Measurements from ENCODE around the gene PDCD1.

DNA sequence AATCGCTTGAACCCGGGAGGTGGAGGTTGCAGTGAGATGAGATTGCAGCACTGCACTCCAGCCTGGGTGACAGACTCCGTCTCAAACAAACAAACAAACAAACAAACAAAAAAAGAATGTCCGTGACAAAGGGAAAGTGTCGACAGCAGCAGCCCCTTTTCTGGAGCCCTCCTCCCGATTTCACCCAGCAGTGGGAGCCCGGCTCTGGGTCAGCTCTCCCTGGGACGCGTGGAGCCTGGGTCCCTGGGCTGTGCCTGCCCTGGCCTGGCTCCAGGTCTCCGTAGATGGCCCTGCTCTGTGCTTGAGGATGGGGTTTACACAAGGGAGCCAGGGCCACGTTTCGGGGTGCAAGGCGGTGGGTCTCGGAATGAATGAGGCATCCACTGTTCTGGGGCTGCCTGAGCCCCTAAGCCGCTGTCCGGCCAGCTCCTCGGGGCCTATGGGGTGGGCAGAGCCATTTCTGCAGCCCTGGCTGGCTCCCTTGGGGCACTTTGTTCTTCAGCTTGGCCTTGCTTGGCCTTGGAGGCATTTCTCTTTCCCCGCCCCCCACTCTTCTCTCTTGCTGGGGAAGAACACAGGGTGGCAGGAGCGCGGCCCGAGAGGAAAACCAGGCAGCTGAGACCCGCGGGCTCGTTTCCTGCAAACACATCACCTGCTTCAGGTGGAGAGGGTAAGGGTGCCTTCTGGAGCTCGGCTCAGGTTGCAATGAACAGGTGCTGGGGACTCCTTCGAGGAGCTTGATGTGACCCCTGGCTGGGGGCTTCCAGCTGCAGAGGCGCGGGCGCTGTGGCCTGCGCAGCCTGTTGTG, 40.0 kb upstream of the PDCD1 start:
- TF ChIP-seq, protein P1, sequence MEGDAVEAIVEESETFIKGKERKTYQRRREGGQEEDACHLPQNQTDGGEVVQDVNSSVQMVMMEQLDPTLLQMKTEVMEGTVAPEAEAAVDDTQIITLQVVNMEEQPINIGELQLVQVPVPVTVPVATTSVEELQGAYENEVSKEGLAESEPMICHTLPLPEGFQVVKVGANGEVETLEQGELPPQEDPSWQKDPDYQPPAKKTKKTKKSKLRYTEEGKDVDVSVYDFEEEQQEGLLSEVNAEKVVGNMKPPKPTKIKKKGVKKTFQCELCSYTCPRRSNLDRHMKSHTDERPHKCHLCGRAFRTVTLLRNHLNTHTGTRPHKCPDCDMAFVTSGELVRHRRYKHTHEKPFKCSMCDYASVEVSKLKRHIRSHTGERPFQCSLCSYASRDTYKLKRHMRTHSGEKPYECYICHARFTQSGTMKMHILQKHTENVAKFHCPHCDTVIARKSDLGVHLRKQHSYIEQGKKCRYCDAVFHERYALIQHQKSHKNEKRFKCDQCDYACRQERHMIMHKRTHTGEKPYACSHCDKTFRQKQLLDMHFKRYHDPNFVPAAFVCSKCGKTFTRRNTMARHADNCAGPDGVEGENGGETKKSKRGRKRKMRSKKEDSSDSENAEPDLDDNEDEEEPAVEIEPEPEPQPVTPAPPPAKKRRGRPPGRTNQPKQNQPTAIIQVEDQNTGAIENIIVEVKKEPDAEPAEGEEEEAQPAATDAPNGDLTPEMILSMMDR (conservative IDR thresholded peaks at IDR 0.05; ENCODE audit: low read length): no peak
- no peak for TF ChIP-seq EZH2phosphoT487 (IDR thresholded peaks at IDR 0.05; ENCODE audit: borderline replicate concordance)

Data from Loucy (cell line).